ENCODE measurements around the gene SLC28A1.
A peak's percentile ranks its signal among the peaks of the same experiment; 100 is the strongest.
"Not testable (repeated sequence)": the region's sequence is repeated elsewhere in the genome, so short reads cannot be mapped to it uniquely, and the experiment has no call there.

The SLC28A1 gene

DNA sequence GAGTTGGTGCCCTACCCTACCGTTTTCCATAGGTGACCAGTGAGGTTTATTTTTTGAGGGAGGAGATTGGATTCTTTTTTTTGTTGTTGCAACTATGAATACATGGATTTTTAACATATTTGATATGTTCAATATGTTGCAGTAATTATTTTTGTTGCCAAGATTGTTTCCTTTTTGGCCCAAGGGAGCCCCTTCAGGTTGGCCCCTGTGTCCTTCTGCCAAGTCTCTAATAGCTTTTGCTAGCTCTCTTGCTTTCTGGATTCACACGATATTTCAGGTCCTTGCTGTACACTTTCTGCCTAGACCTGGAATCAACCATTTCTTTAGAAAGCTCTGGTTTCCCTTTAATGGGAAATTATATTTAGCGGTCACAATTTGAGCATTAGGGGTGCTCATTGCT, 22.7 kb upstream of the SLC28A1 start:
- DNase-seq (ENCODE audit: low read depth, low spot score): no peak

DNA sequence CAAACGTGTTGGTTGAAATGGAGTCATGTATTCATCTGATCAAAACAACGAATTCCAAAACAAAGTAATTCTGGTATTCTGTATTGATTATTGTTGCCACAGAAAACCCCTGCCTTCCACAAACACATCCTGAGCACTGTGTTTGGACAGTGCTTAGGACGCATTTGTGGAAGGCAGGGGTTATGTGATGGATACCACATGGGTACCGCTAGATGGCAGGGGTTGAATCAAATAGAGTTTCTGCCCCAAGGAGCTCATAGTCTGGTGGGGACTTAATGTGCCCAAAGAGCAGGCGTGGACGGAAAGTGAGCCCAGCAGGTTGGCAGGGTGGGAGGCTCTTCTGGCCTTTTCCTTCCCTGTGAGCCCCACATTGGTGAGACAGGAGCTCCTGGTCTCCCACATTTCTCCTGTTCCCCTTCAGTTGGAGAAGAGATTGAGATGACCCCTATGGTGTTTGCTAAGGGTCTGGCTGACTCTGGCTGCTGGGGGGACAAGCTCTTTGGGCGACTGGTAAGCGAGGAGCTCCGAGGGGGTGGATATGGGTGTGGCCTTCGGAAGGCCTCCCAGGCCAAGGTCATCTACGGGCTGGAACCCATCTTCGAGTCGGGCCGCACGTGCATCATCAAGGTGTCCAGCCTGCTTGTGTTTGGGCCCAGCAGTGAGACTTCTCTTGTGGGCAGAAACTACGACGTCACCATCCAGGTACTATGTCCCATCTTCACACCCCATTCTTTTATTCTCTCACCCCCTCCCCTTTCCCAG, 22.1 kb upstream of the SLC28A1 start:
- DNase-seq (ENCODE audit: low read depth, low spot score): no peak

DNA sequence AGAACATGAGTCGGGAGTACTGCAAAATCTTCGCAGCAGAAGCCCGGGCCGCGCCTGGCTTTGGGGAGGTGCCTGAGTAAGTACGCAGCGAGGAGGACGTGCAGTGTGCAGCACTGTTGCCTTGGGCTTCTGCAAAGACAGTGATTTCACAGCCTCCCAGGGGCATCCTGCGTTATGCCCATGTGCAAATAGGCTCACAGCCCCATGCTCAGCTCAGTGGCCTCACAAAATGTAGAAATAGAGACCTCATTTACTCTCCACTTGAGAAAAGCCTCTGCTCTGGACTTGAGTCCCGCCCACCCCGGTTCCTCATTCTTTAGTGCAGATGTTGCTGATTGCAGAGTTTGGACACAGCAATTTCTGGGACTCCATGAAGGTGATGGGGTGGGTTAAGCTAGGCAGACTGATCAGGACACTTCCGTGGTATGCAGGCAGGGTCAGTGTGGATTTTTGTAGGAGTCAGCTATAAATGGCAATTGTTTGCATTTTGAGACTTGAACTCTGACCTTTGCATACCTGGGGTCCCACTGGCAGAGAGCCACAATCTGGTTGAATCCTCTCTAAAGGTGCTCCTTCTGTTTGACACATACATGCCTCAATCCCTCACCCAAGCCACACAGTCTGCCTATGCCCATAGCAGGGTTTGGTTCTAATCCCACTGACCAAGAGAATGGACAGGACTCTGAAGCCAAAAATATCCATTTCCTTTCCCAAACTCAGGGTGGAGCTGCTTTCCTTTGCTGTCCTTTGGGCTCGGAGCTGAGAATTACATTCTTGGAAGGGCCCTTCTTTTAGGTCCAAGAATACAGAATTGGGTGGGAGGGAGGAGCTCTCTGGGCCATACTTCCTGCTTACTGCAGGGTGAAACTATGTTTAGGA, 20.7 kb upstream of the SLC28A1 start:
- DNase-seq (ENCODE audit: low read depth, low spot score): no peak

DNA sequence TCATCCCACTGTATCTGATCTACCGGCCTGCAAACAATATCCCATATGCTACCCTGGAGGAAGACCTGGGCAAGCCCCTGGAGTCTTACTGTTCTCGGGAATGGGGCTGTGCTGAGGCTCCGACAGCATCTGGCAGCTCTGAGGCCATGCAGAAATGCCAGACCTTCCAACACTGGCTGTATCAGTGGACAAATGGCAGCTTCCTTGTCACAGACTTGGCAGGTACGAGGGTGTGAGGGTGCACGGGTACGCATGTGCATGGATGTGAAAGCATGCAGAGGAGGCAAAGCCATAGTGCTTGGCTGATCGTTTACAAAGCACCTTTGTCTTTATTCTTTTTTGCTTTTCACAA, 20.0 kb upstream of the SLC28A1 start:
- no peak for DNase-seq (ENCODE audit: low read depth, low spot score)

DNA sequence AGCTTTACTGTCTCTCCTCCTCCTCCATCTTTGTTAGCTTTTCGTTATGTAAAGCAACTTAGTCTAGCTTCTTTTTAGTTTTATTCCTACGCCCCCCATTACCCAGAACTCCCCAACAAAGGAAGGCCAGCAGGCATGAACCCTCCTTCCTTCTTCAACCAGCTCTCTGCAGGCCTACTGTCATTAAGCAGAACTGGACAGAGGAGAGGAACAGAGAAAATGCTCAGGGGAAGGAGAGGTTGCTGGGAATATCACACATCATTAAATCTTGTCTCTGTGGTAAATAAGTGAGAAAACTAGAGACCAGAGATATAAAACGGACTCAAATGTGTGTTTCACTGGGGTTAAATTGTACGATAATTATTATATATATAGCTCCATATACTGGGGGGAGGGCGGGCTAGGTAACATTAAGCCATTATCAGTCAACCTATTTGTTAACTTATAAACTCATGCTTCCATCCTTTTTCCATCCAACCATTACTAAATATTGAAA, 19.3 kb upstream of the SLC28A1 start:
- no peak for DNase-seq (ENCODE audit: low read depth, low spot score)

DNA sequence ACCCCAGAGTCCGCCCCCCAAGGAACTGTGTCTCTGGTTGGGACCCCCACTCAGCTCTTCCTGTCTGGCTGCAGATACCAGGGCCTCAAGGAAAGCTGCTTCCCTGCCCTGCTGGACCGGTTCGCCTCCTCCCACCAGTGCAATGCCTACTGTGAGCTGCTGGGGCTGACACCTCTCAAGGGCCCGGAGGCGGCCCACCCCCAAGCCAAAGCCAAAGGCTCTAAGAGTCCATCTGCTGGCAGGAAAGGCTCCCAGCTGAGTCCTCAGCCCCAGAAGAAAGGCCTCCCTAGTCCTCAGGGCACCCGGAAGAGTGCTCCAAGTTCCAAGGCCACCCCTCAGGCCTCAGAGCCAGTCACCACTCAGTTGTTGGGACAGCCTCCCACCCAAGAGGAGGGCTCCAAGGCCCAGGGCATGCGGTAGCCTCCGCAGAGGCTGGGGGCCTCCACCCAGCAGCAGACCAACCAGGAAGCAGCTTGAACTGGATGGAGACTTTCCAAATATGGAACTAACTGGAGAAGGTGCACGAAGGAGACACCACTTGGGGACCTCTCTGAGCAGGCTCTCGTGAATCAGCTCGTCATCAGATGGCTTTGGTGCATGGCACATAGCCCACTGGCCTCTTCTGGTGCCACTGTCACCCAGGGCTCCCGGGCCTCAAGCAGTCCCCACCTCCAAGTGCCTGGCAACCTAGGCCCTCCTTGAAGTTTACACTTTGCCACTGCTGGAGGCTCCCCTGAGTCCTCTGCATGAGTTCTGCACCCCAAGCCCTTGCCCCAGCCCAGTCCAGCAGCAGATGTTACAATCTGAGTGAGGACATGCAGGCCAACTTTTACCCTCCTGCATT, 16.2 kb upstream of the SLC28A1 start:
- DNase-seq (ENCODE audit: low read depth, low spot score): no peak

DNA sequence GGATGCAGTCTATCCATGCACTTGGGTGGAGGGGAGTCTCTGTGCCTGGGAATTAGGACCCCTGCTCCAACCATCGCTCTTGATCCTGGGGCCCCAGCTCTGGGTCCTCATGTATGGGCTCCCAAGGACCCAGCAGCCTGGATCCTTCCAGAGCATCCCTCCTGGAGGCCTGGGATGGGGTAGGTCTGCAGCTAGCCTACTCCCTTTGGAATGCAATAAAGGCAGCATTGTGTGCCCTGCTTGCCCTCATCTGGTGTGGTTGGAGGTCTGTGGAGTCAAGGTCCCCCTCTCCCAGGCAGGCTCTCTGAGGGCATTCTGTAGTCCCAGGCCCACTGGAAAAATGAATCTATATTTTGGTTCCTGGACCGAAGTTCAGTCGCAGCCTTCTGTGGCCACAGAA, 15.0 kb upstream of the SLC28A1 start:
- no peak for DNase-seq (ENCODE audit: low read depth, low spot score)

DNA sequence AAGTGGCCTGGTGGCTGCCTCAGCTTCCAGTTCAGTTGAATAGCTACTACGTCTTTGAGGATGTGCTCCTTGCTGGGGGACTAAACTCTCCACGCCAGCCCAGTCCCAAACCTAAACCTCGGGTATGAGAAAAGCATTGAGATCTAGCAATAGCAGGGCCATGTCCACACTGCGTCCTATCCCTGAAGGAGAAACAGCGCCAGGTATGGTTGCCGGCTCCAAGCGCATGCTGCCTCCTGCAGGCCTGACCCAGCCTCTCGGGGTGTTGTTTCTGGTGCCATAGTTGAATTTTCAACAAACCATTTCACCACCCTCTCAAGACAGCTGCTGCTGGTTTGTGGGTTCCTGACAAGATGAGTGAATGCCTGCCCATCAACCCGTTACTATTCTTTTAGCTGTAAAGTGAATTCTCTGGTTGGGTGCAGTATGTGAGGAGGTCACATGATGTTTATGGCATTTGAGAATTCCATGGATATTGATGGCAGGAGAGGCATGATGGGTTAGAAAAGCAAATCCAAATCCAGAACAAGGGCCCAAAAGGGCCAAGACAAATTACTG, 13.0 kb upstream of the SLC28A1 start:
- DNase-seq (ENCODE audit: low read depth, low spot score): no peak

DNA sequence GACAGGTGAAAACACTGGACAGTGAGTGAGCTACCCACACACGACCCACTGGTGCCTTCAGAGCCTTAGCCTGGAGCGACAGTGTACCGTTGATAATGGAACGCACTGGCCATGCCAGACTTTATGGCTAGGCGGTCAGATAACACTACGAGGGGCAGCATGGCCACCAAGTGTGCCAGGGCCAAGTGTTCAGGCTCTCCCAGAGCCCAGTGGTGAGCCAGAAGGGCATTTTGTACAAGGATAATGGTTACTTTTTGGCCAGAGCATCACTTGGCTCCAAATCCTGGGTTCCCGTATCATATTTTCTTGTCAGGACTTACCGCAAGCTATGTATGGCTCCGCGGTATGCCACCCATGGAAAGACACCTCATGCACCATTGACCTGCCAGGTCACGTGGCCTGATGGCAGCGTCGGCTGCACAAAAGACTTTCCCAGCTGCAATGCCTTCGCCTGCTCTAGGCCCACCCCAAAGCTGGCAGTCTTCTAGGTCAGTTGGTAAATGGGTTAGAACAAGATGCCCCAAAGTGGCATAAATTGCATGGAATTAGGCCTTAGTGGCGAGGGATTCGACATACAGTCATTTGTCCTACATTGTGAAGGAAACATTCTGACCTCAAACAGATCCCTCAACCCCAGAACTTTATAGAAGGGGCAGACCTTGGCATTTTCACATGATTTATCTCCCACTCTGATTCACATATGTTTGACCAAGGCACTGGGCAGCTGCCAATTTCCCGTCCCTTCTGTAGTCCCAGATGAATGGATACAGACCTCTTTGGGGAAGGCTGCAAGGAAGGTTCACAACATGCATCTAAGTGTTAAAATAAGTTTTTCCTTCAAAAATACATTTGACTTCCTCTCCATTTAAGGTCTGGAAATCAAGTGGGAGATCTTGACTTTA, 12.2 kb upstream of the SLC28A1 start:
- no peak for DNase-seq (ENCODE audit: low read depth, low spot score)

DNA sequence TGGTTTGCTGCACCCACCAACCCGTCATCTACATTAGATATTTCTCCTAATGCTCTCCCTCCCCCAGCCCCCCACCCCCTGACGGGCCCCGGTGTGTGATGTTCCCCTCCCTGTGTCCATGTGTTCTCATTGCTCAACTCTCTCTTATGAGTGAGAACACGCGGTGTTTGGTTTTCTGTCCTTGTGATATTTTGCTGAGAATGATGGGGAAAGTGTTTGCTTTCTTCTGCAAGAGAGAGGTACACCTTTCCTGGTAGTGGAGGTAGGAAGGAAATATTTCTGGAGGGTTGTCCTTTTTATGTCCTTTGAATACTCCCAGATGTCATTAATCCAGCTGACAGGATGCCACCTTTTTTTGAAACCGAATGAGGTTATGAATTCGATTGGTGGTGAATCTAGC, 10.5 kb upstream of the SLC28A1 start:
- DNase-seq (ENCODE audit: low read depth, low spot score): no peak

DNA sequence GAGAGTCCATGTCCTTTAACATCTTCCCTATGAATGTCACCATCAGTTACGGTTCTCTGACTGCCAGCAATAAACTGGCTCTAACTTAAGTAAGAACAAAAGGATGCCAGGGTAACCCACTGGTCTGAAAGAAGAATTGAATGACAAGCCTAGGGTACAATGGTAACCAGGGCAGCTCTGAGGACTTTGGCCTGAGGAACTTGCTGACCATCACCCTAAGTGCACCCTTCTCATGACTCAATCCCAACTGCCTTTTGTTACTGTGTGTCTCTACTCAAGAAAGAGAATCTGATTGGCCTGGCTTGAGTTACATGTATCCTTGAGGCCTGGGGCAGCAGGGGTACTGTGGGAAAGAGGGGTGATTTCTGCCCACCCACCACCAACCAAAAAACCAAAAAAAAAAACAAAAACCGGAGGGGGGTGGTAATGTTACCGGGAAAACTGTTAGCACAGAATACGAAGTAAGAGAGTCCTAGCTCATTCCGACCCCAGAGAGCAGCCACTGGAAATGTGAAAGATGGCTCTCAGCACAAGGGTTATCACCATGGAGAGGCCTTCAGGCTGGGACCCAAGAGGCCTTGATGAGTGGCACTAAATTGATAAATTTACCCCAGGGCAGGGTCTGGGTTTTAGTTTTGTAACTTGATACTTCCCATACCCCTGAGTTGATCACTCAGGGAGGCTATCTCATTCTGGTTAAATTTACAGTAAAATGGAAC, 9.3 kb upstream of the SLC28A1 start:
- no peak for DNase-seq (ENCODE audit: low read depth, low spot score)

DNA sequence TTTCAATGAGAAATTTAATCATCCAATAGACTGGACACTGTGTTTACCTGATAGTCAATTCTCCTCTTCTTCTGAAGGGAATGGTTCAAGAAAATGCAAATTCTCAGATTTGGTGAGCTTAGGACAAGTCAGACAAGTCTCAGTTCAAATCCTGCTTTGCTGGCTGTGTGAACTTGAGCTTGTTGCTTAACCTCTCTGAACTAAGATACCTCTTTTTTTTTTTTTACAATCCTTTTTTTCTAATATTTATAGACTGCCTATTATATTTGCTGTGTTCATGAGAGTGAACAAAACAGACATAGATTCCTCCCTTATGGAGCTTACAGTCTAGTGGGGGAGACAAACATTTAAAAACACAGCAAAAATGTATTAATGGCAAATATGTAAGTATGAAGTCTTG, 8.2 kb upstream of the SLC28A1 start:
- DNase-seq (ENCODE audit: low read depth, low spot score): no peak

DNA sequence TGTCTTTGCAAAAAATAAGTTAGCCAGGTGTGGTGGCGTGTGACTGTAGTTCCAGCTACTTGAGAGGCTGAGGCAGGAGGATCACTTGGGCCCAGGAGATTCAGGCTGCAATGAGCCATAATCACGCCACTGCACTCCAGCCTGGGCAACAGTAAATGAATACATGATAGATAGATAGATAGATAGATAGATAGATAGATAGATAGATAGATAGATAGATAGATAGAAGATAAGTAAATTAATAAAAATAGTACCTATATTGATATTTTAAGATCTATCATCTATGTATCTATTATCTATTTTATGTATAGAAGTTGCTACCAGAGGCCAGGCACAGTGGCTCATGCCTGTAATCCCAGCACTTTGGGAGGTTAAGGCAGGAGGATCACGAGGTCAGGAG, 6.8 kb upstream of the SLC28A1 start:
- not testable (repeated sequence) for DNase-seq (ENCODE audit: low read depth, low spot score)

DNA sequence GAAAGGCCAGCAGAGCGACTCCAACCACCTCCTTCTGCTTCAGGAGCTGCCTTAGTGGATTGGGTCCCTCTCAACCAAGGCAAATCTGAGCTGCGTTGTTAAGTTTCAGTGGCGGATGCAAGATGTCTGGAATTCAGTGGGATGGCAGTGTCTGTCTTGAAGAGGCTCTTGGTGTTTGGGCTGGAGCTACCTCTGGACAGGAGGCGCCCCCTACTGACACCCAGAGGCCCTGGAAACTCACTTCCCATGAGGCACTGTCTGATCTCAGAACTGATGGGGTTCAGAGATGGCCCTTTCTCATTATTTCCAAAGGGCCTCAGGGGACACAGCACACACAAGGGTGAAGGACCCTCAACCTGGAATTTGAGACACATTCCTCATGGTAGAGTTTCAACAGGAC, 6.0 kb upstream of the SLC28A1 start:
- DNase-seq (ENCODE audit: low read depth, low spot score): peak; percentile 17

DNA sequence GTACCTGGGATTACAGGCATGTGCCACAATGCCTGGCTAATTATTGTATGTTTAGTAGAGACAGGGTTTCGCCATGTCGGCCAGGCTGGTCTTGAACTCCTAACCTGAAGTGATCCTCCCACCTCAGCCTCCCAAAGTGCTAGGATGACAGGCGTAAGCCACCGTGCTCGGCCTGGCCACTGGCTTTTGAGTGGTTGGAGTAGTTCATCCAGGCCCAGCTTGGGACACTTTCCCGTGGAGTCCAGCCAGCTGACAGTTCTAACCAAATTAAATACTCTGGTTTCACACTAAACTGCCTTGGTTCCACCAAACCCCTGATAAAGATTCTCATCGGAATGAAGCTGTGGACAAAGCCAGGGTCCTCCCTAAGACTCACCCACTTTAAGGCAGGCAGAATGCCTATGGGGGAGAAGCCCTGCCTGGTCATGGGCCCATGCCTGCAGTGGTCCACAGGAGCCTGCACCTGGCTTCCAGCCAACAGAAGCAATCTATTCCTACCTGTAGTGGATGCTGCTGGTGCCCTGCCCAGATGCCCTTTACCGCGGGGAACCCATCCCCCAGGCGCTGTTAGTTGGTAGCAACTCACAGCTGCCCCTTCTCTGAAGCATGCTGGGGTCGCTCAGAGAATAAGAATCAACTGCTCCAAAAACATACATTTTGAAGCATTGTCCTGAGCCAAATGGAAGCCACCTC, 5.2 kb upstream of the SLC28A1 start:
- DNase-seq (ENCODE audit: low read depth, low spot score): no peak

DNA sequence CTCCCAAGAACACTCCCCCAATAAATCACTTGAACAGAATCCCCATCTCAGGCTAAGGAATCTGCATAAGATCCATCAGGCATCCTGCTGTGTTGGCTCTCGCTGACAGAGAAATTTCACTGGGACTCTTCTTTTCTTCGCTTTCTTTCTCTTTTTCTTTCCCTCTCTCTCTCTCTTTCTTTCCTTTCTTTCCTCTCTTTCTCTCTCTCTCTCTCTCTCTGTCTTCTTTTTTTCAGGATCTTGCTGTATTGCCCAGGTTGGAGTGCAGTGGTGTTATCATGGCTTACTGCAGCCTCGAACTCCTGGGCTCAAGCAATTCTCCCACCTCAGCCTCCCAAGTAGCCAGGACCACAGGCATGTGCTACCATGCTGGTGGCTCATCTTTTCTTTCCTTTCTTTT, 4.5 kb upstream of the SLC28A1 start:
- DNase-seq (ENCODE audit: low read depth, low spot score): no peak

DNA sequence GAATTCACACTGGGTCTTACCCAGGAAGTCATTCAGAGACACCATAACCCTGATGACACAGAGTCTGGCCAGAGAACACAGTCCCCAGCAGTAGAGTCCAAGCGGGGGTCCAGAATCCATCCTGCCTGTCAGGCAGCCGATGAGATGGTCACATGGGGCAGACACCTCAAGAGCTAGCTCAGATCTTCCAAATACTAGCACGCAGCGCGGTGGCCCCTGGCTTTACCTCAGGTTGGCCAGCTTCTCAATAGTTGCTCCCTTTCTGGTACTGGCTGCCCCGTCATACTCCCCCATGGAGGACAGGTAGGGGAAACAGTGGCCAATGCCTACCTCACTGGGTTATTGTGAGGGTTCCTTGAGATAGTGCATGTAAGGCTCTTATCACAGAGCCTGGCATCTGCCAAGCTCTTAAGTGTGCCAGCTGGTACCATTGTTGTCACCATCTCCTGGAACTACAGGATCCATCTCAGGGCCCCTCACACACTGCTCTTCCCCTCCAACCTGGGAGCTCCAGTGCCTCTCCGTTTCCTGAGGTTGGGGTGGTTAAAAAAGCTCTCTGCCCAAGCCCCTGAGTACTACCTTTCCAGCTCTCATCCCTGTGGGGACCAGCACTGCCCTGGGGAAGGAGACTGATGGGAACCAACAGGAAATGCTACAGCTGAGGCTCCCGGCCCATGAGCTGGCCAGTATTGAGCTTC, 3.5 kb upstream of the SLC28A1 start:
- no peak for DNase-seq (ENCODE audit: low read depth, low spot score)

DNA sequence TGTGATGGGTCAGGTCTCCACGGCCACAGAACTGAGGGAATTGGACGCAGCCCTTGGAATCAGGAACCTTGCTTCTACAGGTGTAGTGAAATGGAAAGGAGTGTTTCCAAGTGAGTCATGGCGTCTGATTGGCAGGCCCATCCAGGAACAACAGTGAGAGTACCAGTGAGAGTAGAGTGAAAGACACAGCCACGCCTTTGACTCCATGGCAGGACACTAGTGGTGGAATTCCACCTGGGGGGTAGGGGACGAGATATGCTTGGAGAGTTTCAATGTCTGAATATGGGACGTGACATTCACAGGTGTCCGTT, 3.0 kb upstream of the SLC28A1 start:
- no peak for DNase-seq (ENCODE audit: low read depth, low spot score)

DNA sequence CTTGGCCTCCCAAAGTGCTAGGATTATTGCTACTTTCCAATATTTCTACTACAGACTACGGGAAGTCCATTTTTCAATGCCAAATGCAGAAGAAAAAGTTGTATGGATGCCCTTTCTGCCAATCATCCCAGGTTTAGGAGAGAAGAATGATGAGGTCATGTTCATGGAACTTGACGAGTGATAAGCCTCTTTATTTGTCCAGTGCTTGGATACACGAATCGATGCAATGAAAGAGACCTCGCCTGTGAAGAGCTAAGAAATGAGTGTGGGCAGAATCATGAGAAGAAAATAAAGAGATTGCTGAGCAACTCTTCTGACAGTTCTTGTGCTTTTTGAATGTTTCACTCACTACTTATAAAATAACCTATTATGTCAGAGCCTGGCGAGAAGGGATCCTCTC, 996 bp upstream of the SLC28A1 start:
- DNase-seq (ENCODE audit: low read depth, low spot score): no peak

Measured in smooth muscle cell of the brain vasculature (primary cell).